Measurements from ENCODE around the gene GPR6.

The GPR6 gene

DNA sequence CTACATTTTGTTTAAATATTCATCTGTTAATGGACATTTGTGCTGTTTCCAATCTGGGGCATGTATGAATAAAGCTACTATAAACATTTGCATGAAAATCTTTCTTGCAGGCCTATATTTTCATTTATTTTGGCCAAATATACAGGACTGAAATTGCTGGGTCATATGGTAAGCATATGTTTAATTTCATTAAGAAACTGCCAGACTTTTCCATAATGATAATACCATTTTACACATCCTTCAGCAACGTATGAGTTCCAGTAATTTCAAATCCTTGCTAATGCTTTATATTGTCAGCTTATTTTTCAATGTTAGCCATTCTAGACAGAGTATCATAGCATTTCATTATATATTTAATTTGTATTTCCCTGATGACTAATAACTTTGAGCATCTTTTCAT is 51.0 kb downstream of the GPR6 start:
- no peak overlapping the region for H3K4me3 ChIP-seq (ENCODE audit: low read length)
- no peak for TF ChIP-seq ZNF274 (IDR thresholded peaks at IDR 0.05; ENCODE audit: low read depth, low read length)
